Endodermal cell (in vitro differentiated cells): ENCODE measurements around the gene CDC14B. TPM values are rescaled to one million over a fixed set of nuclear protein-coding genes. Genes with fewer than 3 reads are reported as not detected.

Experiments
- DNase-seq: peaks from one replicate; pipeline ENCODE4 v3.0.0-alpha.2; 2017
- H3K27ac ChIP-seq: 2 replicates; pipeline ENCODE4 v1.5.1; 2013; ENCODE audit warnings: mild to moderate bottlenecking, low read depth, low read length, moderate library complexity
- H3K27me3 ChIP-seq: 2 replicates; pipeline ENCODE4 v1.6.1; 2013; ENCODE audit warnings: mild to moderate bottlenecking, low read length, moderate library complexity; ENCODE audit not compliant: insufficient read depth, control insufficient read depth, poor library complexity, severe bottlenecking
- H3K36me3 ChIP-seq: 2 replicates; pipeline ENCODE4 v1.7.0; 2013; ENCODE audit warnings: mild to moderate bottlenecking, low read length, moderate library complexity; ENCODE audit not compliant: control insufficient read depth, insufficient read depth
- H3K4me1 ChIP-seq: one replicate; pipeline ENCODE4 v1.7.0; 2013; ENCODE audit warnings: low read length; ENCODE audit not compliant: control insufficient read depth, insufficient read depth
- H3K4me3 ChIP-seq: 2 replicates; pipeline ENCODE4 v1.5.1; 2013; ENCODE audit warnings: mild to moderate bottlenecking, low read length, moderate library complexity
- H3K9ac ChIP-seq: 2 replicates; pipeline ENCODE4 v1.6.1; 2013; ENCODE audit warnings: mild to moderate bottlenecking, low read length, moderate library complexity; ENCODE audit not compliant: poor library complexity, severe bottlenecking; ENCODE audit errors: extremely low read depth
- H3K9me3 ChIP-seq: 2 replicates; pipeline ENCODE4 v1.6.1; 2013; ENCODE audit warnings: mild to moderate bottlenecking, low read length, moderate library complexity; ENCODE audit not compliant: control insufficient read depth
- H3K27ac Mint-ChIP-seq: 2 replicates; pipeline ENCODE4 v1.8.0; 2020; ENCODE audit warnings: mixed read lengths
- H3K27me3 Mint-ChIP-seq: 2 replicates; pipeline ENCODE4 v1.8.0; 2021; ENCODE audit warnings: mild to moderate bottlenecking, mixed read lengths; ENCODE audit not compliant: insufficient read depth
- H3K36me3 Mint-ChIP-seq: 2 replicates; pipeline ENCODE4 v1.8.0; 2020; ENCODE audit warnings: low read depth, mixed read lengths
- H3K4me1 Mint-ChIP-seq: 2 replicates; pipeline ENCODE4 v1.8.0; 2020; ENCODE audit warnings: mixed read lengths
- H3K4me3 Mint-ChIP-seq: 2 replicates; pipeline ENCODE4 v1.8.0; 2020; ENCODE audit warnings: mild to moderate bottlenecking, moderate library complexity, mixed read lengths
- H3K9me3 Mint-ChIP-seq: 2 replicates; pipeline ENCODE4 v1.8.0; 2020; ENCODE audit warnings: mild to moderate bottlenecking, mixed read lengths
- CTCF ChIP-seq: fragments of 200-600 bp; sonication (generic); conservative IDR thresholded peaks from 2 replicates; pipeline ENCODE4 v1.5.0; 2021; ENCODE audit warnings: antibody characterized with exemption, mild to moderate bottlenecking
- WGBS, 2 experiments: methylation state at CpG; one replicate each; pipeline versions ENCODE4 v1.1.5 to v1.1.7; 2013; ENCODE audit warnings: missing lambda C conversion rate in 2 of 2, mixed read lengths in 1 of 2; ENCODE audit not compliant: insufficient coverage in 1 of 2, insufficient read length in 1 of 2; 5-methylcytosine and 5-hydroxymethylcytosine counted together
- total RNA-seq, 2 donors: library from RNA; stranded (reverse); fragmentation: NEBNext Ultra II Directional in 1 of 2; extraction: Animal tissue kit (Norgen Biotek cat#: 25700) in 1 of 2; gene quantifications; 2 replicates in 1 of 2; 3 replicates in 1 of 2; pipeline ENCODE4 v1.2.1, GENCODE V29; 2021

The CDC14B gene
- total RNA-seq, 2 donors from 2014 or later: 47.5 to 48.3 TPM

GRCh38 chr9:96612966-96613589 lies 6.6 kb downstream of the CDC14B start:
- WGBS, 2 experiments: 50% methylated on average over 1 of the region's 1 CpG; no CpG with 5 or more reads in 1 of the 2 experiments
- H3K27ac ChIP-seq: no peak overlapping the region
- H3K27me3 ChIP-seq: no peaks in the 10 kb centered on the region
- Mint-ChIP-seq H3K9me3 (no peaks in the 10 kb centered on the region), H3K27ac (no peak overlapping the region), H3K4me3 (no peak overlapping the region), H3K4me1 (peaks cover 29% of the 10 kb centered on the region), H3K36me3 (no peaks in the 10 kb centered on the region), H3K27me3 (peaks cover 1% of the 10 kb centered on the region)
- no peak for TF ChIP-seq CTCF
- no peak for DNase-seq
- H3K9ac ChIP-seq: no peak overlapping the region
- no peaks in the 10 kb centered on the region for H3K36me3 ChIP-seq
- H3K4me3 ChIP-seq: no peak overlapping the region
- H3K9me3 ChIP-seq: no peaks in the 10 kb centered on the region
- peaks cover 4% of the 10 kb centered on the region for H3K4me1 ChIP-seq

- Mint-ChIP-seq H3K4me1 (peaks cover 24% of the 10 kb centered on the region), H3K27ac (peak overlapping the region; percentile 74), H3K4me3 (no peak overlapping the region), H3K36me3 (no peaks in the 10 kb centered on the region), H3K27me3 (no peaks in the 10 kb centered on the region), H3K9me3 (no peaks in the 10 kb centered on the region)
- Histone ChIP-seq H3K27ac (peak overlapping the region; percentile 46), H3K27me3 (no peaks in the 10 kb centered on the region), H3K4me1 (peaks cover 4% of the 10 kb centered on the region), H3K9me3 (no peaks in the 10 kb centered on the region), H3K9ac (no peak overlapping the region), H3K4me3 (no peak overlapping the region), H3K36me3 (no peaks in the 10 kb centered on the region)
- TF ChIP-seq CTCF: no peak
- peak; percentile 55 for DNase-seq
- 60 to 68% methylated on average over 12 of the region's 12 CpGs for WGBS, 2 experiments
Measured at GRCh38 chr9:96612105-96612965, 7.3 kb downstream of the CDC14B start.

- Histone ChIP-seq H3K4me1 (peaks cover 4% of the 10 kb centered on the region), H3K27ac (no peak overlapping the region), H3K9ac (no peak overlapping the region), H3K27me3 (no peaks in the 10 kb centered on the region), H3K36me3 (no peaks in the 10 kb centered on the region), H3K9me3 (no peaks in the 10 kb centered on the region), H3K4me3 (no peak overlapping the region)
- no peak for TF ChIP-seq CTCF
- Mint-ChIP-seq H3K4me3 (no peak overlapping the region), H3K27me3 (no peaks in the 10 kb centered on the region), H3K27ac (no peak overlapping the region), H3K9me3 (no peaks in the 10 kb centered on the region), H3K4me1 (peaks cover 18% of the 10 kb centered on the region), H3K36me3 (no peaks in the 10 kb centered on the region)
- WGBS, 2 experiments: 83 to 96% methylated on average over 1 to 3 of the region's 3 CpGs
- no peak for DNase-seq
Measured at GRCh38 chr9:96611302-96611701, 8.3 kb downstream of the CDC14B start.
